Activated CD4-positive, alpha-beta T cell treated with anti-CD3 and anti-CD28 coated beads for 36 hours (primary cell): ENCODE results near the gene APAF1. TPM values are rescaled to one million over a fixed set of nuclear protein-coding genes. Genes with fewer than 3 reads are reported as not detected.

ENCODE experiments used
- ATAC-seq: fragments of 200-7000 bp; cut with Tn5 transposase; one replicate; pipeline ENCODE4 v1.10.0; 2021; ENCODE audit warnings: mild to moderate bottlenecking, moderate library complexity
- CTCF ChIA-PET: fragments of 350-600 bp; sonication (Branson Sonifier 250); formaldehyde crosslinking; loops from one replicate; lab custom pipeline; 2021; ENCODE audit warnings: antibody characterized with exemption; lab: Charles Lee
- POLR2A ChIA-PET: fragments of 350-600 bp; sonication (Branson Sonifier 250); formaldehyde crosslinking; loops from one replicate; lab custom pipeline; 2021; ENCODE audit warnings: antibody characterized with exemption, inconsistent platforms; lab: Charles Lee
- DNase-seq: peaks from one replicate; pipeline ENCODE4 v3.0.0-alpha.2; 2020
- H3K27ac Mint-ChIP-seq: one replicate; pipeline ENCODE4 v1.8.0; 2021; ENCODE audit warnings: mixed read lengths
- H3K27me3 Mint-ChIP-seq: one replicate; pipeline ENCODE4 v1.8.0; 2021; ENCODE audit warnings: mixed read lengths
- H3K36me3 Mint-ChIP-seq: one replicate; pipeline ENCODE4 v1.8.0; 2021; ENCODE audit warnings: low read depth, mixed read lengths
- H3K4me1 Mint-ChIP-seq: one replicate; pipeline ENCODE4 v1.8.0; 2021; ENCODE audit warnings: mixed read lengths
- H3K4me3 Mint-ChIP-seq: one replicate; pipeline ENCODE4 v1.8.0; 2021; ENCODE audit warnings: mild to moderate bottlenecking, moderate library complexity, mixed read lengths
- H3K9me3 Mint-ChIP-seq: one replicate; pipeline ENCODE4 v1.8.0; 2021; ENCODE audit warnings: low read depth, mixed read lengths
- intact Hi-C, 2 experiments: fragments of 100-400 bp; cut with DNase I in 1 of 2; cut with micrococcal nuclease in 1 of 2; formaldehyde crosslinking; loops; one replicate each; pipeline versions ENCODE4 v1.14.2 to v1.15.1; 2022 to 2024; cut with DNase I, micrococcal nuclease
- total RNA-seq, 2 experiments: library from RNA; stranded (reverse); gene quantifications; one replicate each; pipeline ENCODE4 v1.2.3, GENCODE V29; 2021

Gene APAF1
- total RNA-seq, 2 experiments from 2014 or later, result 16.5 to 17.4 TPM

GRCh38 chr12:98727196-98727595 lies 82.1 kb downstream of the APAF1 start:
- ATAC-seq, result no peak
- no peaks in the 10 kb centered on the region for H3K9me3 Mint-ChIP-seq
- DNase-seq, result no peak
- POLR2A ChIA-PET, result no interaction called here
- CTCF ChIA-PET, result interaction anchor here (0.8 to 2.5 kb wide), 6 partner anchors 10 to 270 kb away, joined by 3 to 14 read pairs (median 3); no protein-coding TSS in a partner anchor
- H3K4me3 Mint-ChIP-seq, result no peak overlapping the region
- H3K36me3 Mint-ChIP-seq, result peaks cover 25% of the 10 kb centered on the region
- intact Hi-C loops, result loop anchor here in 1 of 2 experiments (2.0 kb wide), 1 partner anchor 72 kb away; no protein-coding TSS in a partner anchor
- H3K4me1 Mint-ChIP-seq, result peaks cover 11% of the 10 kb centered on the region
- no peaks in the 10 kb centered on the region for H3K27me3 Mint-ChIP-seq
- no peak overlapping the region for H3K27ac Mint-ChIP-seq

- H3K27ac Mint-ChIP-seq, result no peak overlapping the region
- DNase-seq (no peak), ATAC-seq (no peak)
- H3K4me3 Mint-ChIP-seq, result no peak overlapping the region
- H3K27me3 Mint-ChIP-seq, result no peaks in the 10 kb centered on the region
- CTCF ChIA-PET, result interaction anchor here (1.0 to 3.4 kb wide), 6 partner anchors 8 to 268 kb away, joined by 3 to 16 read pairs (median 4); no protein-coding TSS in a partner anchor
- no peaks in the 10 kb centered on the region for H3K9me3 Mint-ChIP-seq
- H3K36me3 Mint-ChIP-seq, result peaks cover 23% of the 10 kb centered on the region
- intact Hi-C loops, result no loop called here
- peaks cover 2% of the 10 kb centered on the region for H3K4me1 Mint-ChIP-seq
- POLR2A ChIA-PET, result no interaction called here
Measured at GRCh38 chr12:98730412-98730811, 85.3 kb downstream of the APAF1 start.

GRCh38 chr12:98733667-98734350 lies 88.7 kb downstream of the APAF1 start:
- POLR2A ChIA-PET, result no interaction called here
- Mint-ChIP-seq H3K36me3 (peaks cover 20% of the 10 kb centered on the region), H3K4me1 (peaks cover 22% of the 10 kb centered on the region), H3K4me3 (no peak overlapping the region), H3K27me3 (no peaks in the 10 kb centered on the region), H3K9me3 (no peaks in the 10 kb centered on the region), H3K27ac (peak overlapping the region; percentile 47)
- no peak for DNase-seq
- ATAC-seq, result no peak
- CTCF ChIA-PET, result interaction anchor here (1.0 to 1.3 kb wide), 3 partner anchors 9 to 13 kb away, joined by 3 to 4 read pairs (median 4); no protein-coding TSS in a partner anchor
- intact Hi-C loops, result no loop called here

DNA sequence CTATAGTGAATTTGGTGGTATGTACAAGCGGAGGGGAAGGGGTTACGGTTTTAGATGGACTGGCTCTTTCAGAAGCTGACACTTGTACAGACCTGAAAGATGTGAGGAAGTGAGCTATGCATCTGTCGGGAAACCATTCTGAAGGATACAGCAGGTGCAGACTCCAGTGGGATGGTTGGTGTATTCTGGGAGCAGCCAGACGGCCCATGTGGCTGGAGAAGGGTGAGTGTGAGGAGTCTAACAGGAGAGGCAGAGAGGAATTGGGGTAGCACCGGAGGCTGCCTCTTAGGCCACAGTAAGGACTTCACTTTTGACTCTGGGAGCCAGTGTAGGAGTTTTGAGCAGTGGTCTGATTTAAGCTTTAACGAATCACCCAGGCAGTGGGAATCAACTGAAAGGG lies 90.7 kb downstream of the APAF1 start:
- Mint-ChIP-seq H3K4me1 (peaks cover 42% of the 10 kb centered on the region), H3K27ac (peak overlapping the region; percentile 2), H3K27me3 (no peaks in the 10 kb centered on the region), H3K4me3 (no peak overlapping the region), H3K9me3 (no peaks in the 10 kb centered on the region), H3K36me3 (peaks cover 13% of the 10 kb centered on the region)
- no peak for ATAC-seq
- intact Hi-C loops, result no loop called here
- DNase-seq, result no peak
- ChIA-PET POLR2A (no interaction called here), CTCF (no interaction called here)

GRCh38 chr12:98736352-98737321 lies 91.5 kb downstream of the APAF1 start:
- ChIA-PET CTCF (interaction anchor here (1.0 to 1.1 kb wide), 2 partner anchors 10 to 12 kb away, joined by 3 read pairs; no protein-coding TSS in a partner anchor), POLR2A (no interaction called here)
- ATAC-seq (no peak), DNase-seq (no peak)
- no peaks in the 10 kb centered on the region for H3K27me3 Mint-ChIP-seq
- intact Hi-C loops, result no loop called here
- H3K27ac Mint-ChIP-seq, result peak overlapping the region; percentile 2
- H3K4me3 Mint-ChIP-seq, result no peak overlapping the region
- H3K36me3 Mint-ChIP-seq, result peaks cover 13% of the 10 kb centered on the region
- H3K9me3 Mint-ChIP-seq, result no peaks in the 10 kb centered on the region
- peaks cover 50% of the 10 kb centered on the region for H3K4me1 Mint-ChIP-seq

GRCh38 chr12:98737322-98737712 lies 92.2 kb downstream of the APAF1 start:
- Mint-ChIP-seq H3K4me3 (no peak overlapping the region), H3K27ac (no peak overlapping the region), H3K9me3 (no peaks in the 10 kb centered on the region), H3K27me3 (no peaks in the 10 kb centered on the region), H3K4me1 (peaks cover 57% of the 10 kb centered on the region), H3K36me3 (peaks cover 12% of the 10 kb centered on the region)
- ATAC-seq, result no peak
- intact Hi-C loops, result no loop called here
- ChIA-PET CTCF (interaction anchor here (1.0 to 1.1 kb wide), 2 partner anchors 10 to 13 kb away, joined by 3 read pairs; no protein-coding TSS in a partner anchor), POLR2A (interaction anchor here (0.6 kb wide), 1 partner anchor 93 kb away, joined by 3 read pairs; no protein-coding TSS in a partner anchor)
- DNase-seq, result no peak

- Mint-ChIP-seq H3K36me3 (peaks cover 8% of the 10 kb centered on the region), H3K27me3 (no peaks in the 10 kb centered on the region), H3K4me3 (no peak overlapping the region), H3K9me3 (no peaks in the 10 kb centered on the region), H3K27ac (peak overlapping the region; percentile 17), H3K4me1 (peaks cover 61% of the 10 kb centered on the region)
- DNase-seq (no peak), ATAC-seq (no peak)
- intact Hi-C loops, result no loop called here
- POLR2A ChIA-PET, result no interaction called here
- CTCF ChIA-PET, result interaction anchor here (1.3 kb wide), 1 partner anchor 8 kb away, joined by 4 read pairs; no protein-coding TSS in a partner anchor
Measured at GRCh38 chr12:98738002-98738401, 92.9 kb downstream of the APAF1 start.

- Mint-ChIP-seq H3K36me3 (peaks cover 8% of the 10 kb centered on the region), H3K27me3 (no peaks in the 10 kb centered on the region), H3K4me1 (peaks cover 66% of the 10 kb centered on the region), H3K27ac (peak overlapping the region; percentile 17), H3K9me3 (no peaks in the 10 kb centered on the region), H3K4me3 (no peak overlapping the region)
- peak; percentile 46 for DNase-seq
- ChIA-PET POLR2A (interaction anchor here (0.6 kb wide), 1 partner anchor 27 kb away, joined by 3 read pairs; no protein-coding TSS in a partner anchor), CTCF (interaction anchor here (0.6 to 1.3 kb wide), 6 partner anchors 9 to 886 kb away, joined by 3 to 5 read pairs (median 4); no protein-coding TSS in a partner anchor)
- ATAC-seq, result peak; percentile 37
- intact Hi-C loops, result no loop called here
Measured at GRCh38 chr12:98738539-98738938, 93.4 kb downstream of the APAF1 start.

- no peak for DNase-seq
- Mint-ChIP-seq H3K27me3 (no peaks in the 10 kb centered on the region), H3K4me1 (peaks cover 67% of the 10 kb centered on the region), H3K27ac (peak overlapping the region; percentile 96), H3K9me3 (no peaks in the 10 kb centered on the region), H3K4me3 (peak overlapping the region; percentile 48), H3K36me3 (peaks cover 4% of the 10 kb centered on the region)
- POLR2A ChIA-PET, result interaction anchor here (0.6 to 1.9 kb wide), 4 partner anchors 11 to 137 kb away, joined by 5 to 9 read pairs (median 6); no protein-coding TSS in a partner anchor
- CTCF ChIA-PET, result interaction anchor here (0.5 to 3.3 kb wide), 9 partner anchors 11 to 258 kb away, joined by 3 to 17 read pairs (median 4); no protein-coding TSS in a partner anchor
- intact Hi-C loops, result loop anchor here (1.0 to 5.0 kb wide), 8 partner anchors 43 to 1462 kb away; partner anchors contain the start of genes APAF1 (in 2 of the 2), SLC25A3 (in 2 of the 2) and ACTR6 (in 1 of the 2)
- ATAC-seq, result peak; percentile 1
Measured at GRCh38 chr12:98740751-98741150, 95.7 kb downstream of the APAF1 start.

GRCh38 chr12:98741196-98741555 lies 96.1 kb downstream of the APAF1 start:
- Mint-ChIP-seq H3K4me1 (peaks cover 69% of the 10 kb centered on the region), H3K27me3 (peaks cover 2% of the 10 kb centered on the region), H3K27ac (peak overlapping the region; percentile 96), H3K9me3 (no peaks in the 10 kb centered on the region), H3K36me3 (peaks cover 2% of the 10 kb centered on the region), H3K4me3 (peak overlapping the region; percentile 48)
- ATAC-seq, result peak; percentile 78
- POLR2A ChIA-PET, result interaction anchor here (1.1 to 1.9 kb wide), 3 partner anchors 11 to 16 kb away, joined by 5 to 9 read pairs (median 7); no protein-coding TSS in a partner anchor
- intact Hi-C loops, result loop anchor here (1.0 to 5.0 kb wide), 8 partner anchors 44 to 1461 kb away; partner anchors contain the start of genes APAF1 (in 2 of the 2), SLC25A3 (in 2 of the 2) and ACTR6 (in 1 of the 2)
- CTCF ChIA-PET, result interaction anchor here (0.5 to 3.3 kb wide), 12 partner anchors 12 to 258 kb away, joined by 3 to 17 read pairs (median 3); no protein-coding TSS in a partner anchor
- peak; percentile 79 for DNase-seq
